HG03520 (cell line): ENCODE data around the gene DNAAF1.
A peak's percentile ranks its signal among the peaks of the same experiment; 100 is the strongest.
"Not testable (repeated sequence)": the region's sequence is repeated elsewhere in the genome, so short reads cannot be mapped to it uniquely, and the experiment has no call there.

Experiments
- ATAC-seq: cut with Tn5 transposase; IDR thresholded peaks from one replicate; pipeline ENCODE4 v1.9.1; 2021; ENCODE audit warnings: mild to moderate bottlenecking, moderate library complexity; ENCODE audit not compliant: unreplicated experiment

The DNAAF1 gene

GRCh38 chr16:84182680-84183571 is 37.8 kb downstream of the DNAAF1 start:
- no peak for ATAC-seq

DNA sequence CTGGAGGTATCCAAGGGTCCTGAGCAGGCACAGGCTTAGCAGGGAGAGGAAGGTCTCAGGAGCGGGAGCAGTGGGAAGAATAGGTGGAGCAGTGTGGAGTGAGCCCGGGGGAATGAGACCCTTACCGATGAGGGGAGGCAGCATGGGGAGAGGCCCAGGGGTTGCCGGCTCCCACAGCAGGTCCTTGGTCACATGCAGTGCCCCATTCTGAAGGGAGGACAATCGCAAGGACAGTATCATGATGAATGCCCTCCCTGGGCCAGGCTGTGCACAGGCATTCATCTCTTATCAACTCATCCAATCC is 38.4 kb downstream of the DNAAF1 start:
- no peak for ATAC-seq

GRCh38 chr16:84183911-84184591 is 38.9 kb downstream of the DNAAF1 start:
- ATAC-seq, result no peak

DNA sequence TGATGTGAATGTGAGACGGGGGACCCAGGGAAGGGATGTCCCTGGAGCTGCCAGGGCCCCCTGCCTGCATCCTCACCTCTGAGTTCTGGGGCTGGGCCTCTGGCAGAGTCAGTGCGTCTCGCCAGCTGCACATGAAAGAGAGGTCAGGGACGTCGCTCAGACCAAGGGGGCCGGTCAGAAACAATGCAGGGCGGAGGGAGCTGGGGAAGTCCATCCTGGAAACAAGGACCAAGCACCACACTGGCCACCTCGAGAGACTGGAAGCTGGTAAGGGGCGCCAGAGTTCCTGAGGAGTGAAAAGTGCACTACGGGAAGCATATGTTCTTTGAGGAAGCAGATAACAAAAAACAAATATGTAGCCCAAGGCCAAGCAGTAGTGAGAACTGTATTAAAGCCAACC is 39.7 kb downstream of the DNAAF1 start:
- no peak for ATAC-seq

DNA sequence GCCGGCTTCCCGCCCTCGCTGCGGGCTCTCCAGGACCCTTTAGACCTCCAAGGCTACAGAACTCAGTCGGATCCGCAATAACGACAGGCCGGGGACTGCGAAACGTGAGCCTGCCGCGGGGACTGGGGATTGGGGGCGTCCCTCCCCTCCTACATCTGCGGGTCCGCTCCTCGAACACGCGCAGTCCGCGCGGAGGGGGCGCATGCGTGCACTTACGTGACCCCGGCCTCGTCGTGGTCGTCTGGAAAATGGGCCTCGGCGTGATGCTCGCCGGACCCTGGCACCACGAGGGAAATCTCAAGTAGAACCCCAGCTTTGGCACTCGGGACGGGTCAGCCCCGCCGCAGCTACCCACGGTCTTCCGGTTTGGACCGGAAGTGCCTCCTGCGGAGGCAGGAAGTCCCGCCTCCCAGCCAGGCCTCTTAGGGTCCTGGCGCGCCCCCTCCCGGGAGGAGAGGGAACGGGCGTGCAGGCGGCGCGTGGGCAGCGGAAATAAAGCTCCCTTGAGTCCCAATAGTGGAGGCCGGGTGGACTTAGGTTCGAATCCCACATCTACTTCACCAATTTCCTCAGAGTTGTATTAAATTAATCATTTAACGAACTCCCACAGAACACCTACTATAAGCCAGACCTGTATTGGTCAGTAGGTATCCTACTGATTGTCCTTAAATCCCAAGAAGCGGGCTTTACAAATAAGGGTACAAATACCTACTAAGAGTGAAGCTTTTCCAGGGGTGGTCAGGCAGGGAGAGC is 41.8 kb downstream of the DNAAF1 start, which contains the start of gene TAF1C:
TAF1C (minus strand) TSS at position 373 of the 753 bp plus-strand sequence. CDS start 2,069 bp downstream, outside the sequence.
- peak; percentile 94 for ATAC-seq

DNA sequence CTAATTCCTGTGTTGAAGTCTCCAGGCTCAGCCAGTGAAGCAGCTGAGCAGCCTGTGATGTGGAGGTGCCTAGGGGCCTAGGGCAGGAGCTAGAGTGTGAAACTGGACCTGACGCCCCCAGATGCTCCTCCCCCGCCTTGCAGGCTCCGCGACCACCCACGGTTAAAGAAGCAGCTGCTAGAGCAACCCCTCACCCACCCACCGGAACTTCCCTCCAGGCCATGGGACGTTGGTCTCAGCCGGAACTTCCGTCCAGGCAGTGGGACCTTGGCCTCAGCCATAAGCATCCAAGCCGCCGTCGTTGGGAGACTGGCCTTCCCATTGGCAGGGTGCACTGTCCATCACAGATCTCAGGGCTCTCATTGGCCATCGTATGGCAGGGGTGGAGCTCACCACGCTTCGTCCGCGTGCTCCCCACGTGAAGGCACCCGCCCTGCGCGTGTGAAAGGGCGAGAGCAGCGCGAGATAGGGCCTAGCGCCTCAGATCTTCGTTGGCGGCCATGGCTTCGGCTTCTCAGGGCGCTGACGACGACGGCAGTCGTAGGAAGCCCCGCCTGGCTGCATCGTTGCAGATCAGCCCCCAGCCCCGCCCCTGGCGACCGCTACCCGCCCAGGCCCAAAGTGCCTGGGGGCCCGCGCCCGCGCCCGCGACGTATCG is 45.8 kb downstream of the DNAAF1 start, which contains the start of gene ADAD2:
ADAD2 (plus strand) TSS at position 427 of the 658 bp plus-strand sequence; CDS start at position 501, 74 bp downstream.
- ATAC-seq, result no peak

GRCh38 chr16:84191466-84191865 is 46.4 kb downstream of the DNAAF1 start:
- ATAC-seq, result no peak

GRCh38 chr16:84193480-84193879 is 48.4 kb downstream of the DNAAF1 start:
- no peak for ATAC-seq

DNA sequence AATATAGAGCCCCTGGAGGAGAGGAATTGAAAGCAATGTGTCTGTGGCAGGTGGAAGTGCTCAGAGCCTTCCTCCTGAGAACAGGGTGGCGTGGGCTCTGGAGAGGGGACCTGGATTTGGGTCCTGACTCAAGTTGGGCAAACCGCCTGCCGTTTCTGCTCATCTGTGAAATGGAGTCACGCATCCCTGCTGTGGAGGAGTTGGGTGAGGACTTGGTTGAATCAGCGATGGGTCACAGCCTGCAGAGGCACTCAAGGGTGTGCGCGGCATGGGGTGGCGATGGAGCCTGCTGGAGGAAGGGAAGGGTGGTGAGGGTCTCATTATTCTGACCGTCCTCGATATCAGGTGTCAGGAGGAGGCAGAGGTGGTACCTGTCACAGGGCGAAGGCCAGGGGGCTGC is 48.9 kb downstream of the DNAAF1 start:
- ATAC-seq, result no peak

DNA sequence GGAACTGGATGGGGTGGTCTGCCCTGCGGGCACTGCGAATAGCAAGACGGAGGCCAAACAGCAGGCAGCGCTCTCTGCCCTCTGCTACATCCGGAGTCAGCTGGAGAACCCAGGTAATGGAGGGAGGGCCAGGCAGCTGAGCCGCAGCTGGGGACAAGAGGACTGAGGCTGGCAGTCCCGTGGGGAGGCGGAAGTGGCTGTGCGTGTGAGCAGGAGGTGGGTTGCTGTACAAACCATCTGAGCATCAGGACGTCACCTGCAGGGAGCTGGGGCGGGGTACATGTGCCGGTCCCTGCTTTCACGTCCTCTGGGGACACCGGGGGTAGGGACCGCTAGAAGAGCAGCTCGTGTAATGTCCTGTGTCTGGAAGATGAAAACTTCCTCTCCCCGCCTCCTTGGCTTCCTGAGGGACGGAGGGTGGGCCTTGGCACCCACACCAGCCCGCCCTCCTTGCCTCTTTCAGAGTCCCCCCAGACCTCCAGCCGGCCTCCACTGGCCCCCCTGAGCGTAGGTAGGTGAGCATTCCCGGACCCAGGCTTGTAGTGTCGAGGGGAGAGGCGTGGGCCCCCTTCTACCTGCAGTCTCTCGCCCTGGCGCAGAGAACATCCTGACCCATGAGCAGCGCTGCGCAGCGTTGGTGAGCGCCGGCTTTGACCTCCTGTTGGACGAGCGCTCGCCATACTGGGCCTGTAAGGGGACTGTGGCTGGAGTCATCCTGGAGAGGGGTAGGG is 49.5 kb downstream of the DNAAF1 start:
- no peak for ATAC-seq

- no peak for ATAC-seq
Measured at GRCh38 chr16:84195201-84196093, 50.3 kb downstream of the DNAAF1 start.

GRCh38 chr16:84196101-84196500 is 51.0 kb downstream of the DNAAF1 start:
- ATAC-seq, result no peak

- no peak for ATAC-seq
Measured at GRCh38 chr16:84196727-84197394, 51.8 kb downstream of the DNAAF1 start.

- no peak for ATAC-seq
Measured at GRCh38 chr16:84197466-84198128, 52.5 kb downstream of the DNAAF1 start.

- no peak for ATAC-seq
Measured at GRCh38 chr16:84198401-84198800, 53.3 kb downstream of the DNAAF1 start.

DNA sequence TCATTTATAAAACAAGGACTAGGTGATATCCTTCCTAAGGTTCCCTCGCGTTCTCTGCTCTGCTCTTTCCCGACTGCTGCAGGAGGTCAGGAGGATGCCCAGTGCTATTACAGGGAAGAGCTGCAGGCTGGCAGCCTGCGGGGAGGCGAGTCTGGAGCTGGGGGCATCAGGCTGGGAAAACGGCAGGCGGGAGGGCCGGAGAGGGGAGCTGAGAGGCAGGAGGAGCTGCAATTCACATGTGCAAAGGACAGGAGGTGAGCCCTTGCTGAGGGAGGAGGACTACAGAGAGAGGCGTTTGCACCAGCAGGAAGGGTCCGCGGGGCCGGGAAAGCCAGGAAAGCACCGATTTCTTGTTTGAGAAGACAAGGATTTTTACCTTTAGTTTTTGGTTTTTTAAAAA is 54.0 kb downstream of the DNAAF1 start:
- ATAC-seq, result no peak

GRCh38 chr16:84199861-84200260 is 54.8 kb downstream of the DNAAF1 start:
- no peak for ATAC-seq

GRCh38 chr16:84204551-84204950 is 59.4 kb downstream of the DNAAF1 start:
- not testable (repeated sequence) for ATAC-seq
